Thyroid gland (tissue), 4 donors: Measurements from ENCODE around the gene CASP8AP2.

Source experiments
- POLR2A ChIP-seq, 2 donors: fragments of 450-650 bp; IDR thresholded peaks; one replicate each; pipeline ENCODE4 v1.6.1; 2017; ENCODE audit warnings: antibody characterized with exemption in 2 of 2, mild to moderate bottlenecking in 2 of 2, moderate library complexity in 1 of 2
- TF ChIP-seq, protein P1 (sequence below), 6 experiments: fragments of 200-600 bp in 3 of 6; fragments of 450-650 bp in 3 of 6; sonication (generic) in 3 of 6; IDR thresholded peaks; one replicate each; pipeline ENCODE4 v1.5.1; 2016 to 2019; ENCODE audit warnings: antibody characterized with exemption in 6 of 6, mild to moderate bottlenecking in 2 of 6, inconsistent platforms in 1 of 6, moderate library complexity in 1 of 6

DNA sequence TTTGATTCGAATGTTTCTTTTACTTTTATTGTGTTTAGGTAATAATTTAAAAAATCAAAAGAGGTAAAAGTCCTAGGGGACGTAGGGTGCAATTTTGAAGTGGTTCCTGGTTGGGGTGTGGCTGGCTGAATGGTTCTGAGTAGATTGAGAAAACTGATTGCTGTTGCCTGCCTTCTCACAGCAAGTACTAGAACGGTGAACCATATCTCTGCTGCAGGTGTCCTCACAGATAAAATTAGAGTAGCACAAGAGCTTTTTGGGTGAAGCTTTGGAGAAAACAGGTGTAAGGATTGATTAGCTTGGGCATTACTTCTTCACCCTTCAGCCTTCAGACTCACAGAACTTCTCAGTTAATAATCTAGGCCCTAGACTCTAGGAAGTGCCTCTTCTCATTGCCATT is 44.8 kb downstream of the CASP8AP2 start:
- TF ChIP-seq, protein P1, sequence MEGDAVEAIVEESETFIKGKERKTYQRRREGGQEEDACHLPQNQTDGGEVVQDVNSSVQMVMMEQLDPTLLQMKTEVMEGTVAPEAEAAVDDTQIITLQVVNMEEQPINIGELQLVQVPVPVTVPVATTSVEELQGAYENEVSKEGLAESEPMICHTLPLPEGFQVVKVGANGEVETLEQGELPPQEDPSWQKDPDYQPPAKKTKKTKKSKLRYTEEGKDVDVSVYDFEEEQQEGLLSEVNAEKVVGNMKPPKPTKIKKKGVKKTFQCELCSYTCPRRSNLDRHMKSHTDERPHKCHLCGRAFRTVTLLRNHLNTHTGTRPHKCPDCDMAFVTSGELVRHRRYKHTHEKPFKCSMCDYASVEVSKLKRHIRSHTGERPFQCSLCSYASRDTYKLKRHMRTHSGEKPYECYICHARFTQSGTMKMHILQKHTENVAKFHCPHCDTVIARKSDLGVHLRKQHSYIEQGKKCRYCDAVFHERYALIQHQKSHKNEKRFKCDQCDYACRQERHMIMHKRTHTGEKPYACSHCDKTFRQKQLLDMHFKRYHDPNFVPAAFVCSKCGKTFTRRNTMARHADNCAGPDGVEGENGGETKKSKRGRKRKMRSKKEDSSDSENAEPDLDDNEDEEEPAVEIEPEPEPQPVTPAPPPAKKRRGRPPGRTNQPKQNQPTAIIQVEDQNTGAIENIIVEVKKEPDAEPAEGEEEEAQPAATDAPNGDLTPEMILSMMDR (IDR thresholded peaks at IDR 0.05) = no peak
- TF ChIP-seq POLR2A (IDR thresholded peaks at IDR 0.05) = no peak
